ENCODE measurements around the gene LAMB1. TPM values are rescaled to one million over a fixed set of nuclear protein-coding genes. Genes with fewer than 3 reads are reported as not detected.

The LAMB1 gene
- total RNA-seq, 1 donor from 2014 or later: 83.2 TPM

- no peak for ATAC-seq
- intact Hi-C loops (cut with DNase I): no loop called here
Observed at GRCh38 chr7:108026116-108026515, 23.2 kb upstream of the LAMB1 start.

GRCh38 chr7:108024538-108024937, 21.6 kb upstream of the LAMB1 start:
- DNase-seq (ENCODE audit: missing footprints): no peak
- intact Hi-C loops (cut with DNase I): no loop called here
- no peak for ATAC-seq

More at GRCh38 chr7:108026116-108026515, 23.2 kb upstream of the LAMB1 start:
- DNase-seq (ENCODE audit: missing footprints): no peak

GRCh38 chr7:108020585-108020984, 17.6 kb upstream of the LAMB1 start:
- DNase-seq (ENCODE audit: missing footprints) (no peak), ATAC-seq (no peak)
- intact Hi-C loops (cut with DNase I): no loop called here

- intact Hi-C loops (cut with DNase I): loop anchor here (2.0 to 10.0 kb wide), 2 partner anchors 78 to 274 kb away; partner anchors contain the start of gene CBLL1
- ATAC-seq (no peak), DNase-seq (ENCODE audit: missing footprints) (no peak)
Observed at GRCh38 chr7:108018668-108019067, 15.7 kb upstream of the LAMB1 start.

- intact Hi-C loops (cut with DNase I): loop anchor here (2.0 to 10.0 kb wide), 2 partner anchors 77 to 273 kb away; partner anchors contain the start of gene CBLL1
- ATAC-seq (no peak), DNase-seq (ENCODE audit: missing footprints) (no peak)
Observed at GRCh38 chr7:108017776-108018151, 14.8 kb upstream of the LAMB1 start.

- intact Hi-C loops (cut with DNase I): loop anchor here (10.0 kb wide), 1 partner anchor 272 kb away; the partner anchor contains the start of gene CBLL1
Observed at GRCh38 chr7:108016841-108017775, 14.1 kb upstream of the LAMB1 start.

GRCh38 chr7:108015740-108016139, 12.8 kb upstream of the LAMB1 start:
- DNase-seq (ENCODE audit: missing footprints): no peak
- intact Hi-C loops (cut with DNase I): loop anchor here (10.0 kb wide), 1 partner anchor 271 kb away; the partner anchor contains the start of gene CBLL1
- no peak for ATAC-seq

More at GRCh38 chr7:108016841-108017775, 14.1 kb upstream of the LAMB1 start:
- ATAC-seq (peak; percentile 57), DNase-seq (ENCODE audit: missing footprints) (no peak)

- intact Hi-C loops (cut with DNase I): loop anchor here (10.0 kb wide), 1 partner anchor 270 kb away; the partner anchor contains the start of gene CBLL1
- no peak for ATAC-seq
- no peak for DNase-seq (ENCODE audit: missing footprints)
Observed at GRCh38 chr7:108014747-108015682, 12.1 kb upstream of the LAMB1 start.

GRCh38 chr7:108014215-108014614, 11.3 kb upstream of the LAMB1 start:
- no peak for DNase-seq (ENCODE audit: missing footprints)
- ATAC-seq: no peak
- intact Hi-C loops (cut with DNase I): loop anchor here (10.0 kb wide), 1 partner anchor 269 kb away; the partner anchor contains the start of gene CBLL1

GRCh38 chr7:108012499-108013430, 9.8 kb upstream of the LAMB1 start:
- intact Hi-C loops (cut with DNase I): loop anchor here (10.0 kb wide), 1 partner anchor 268 kb away; the partner anchor contains the start of gene CBLL1
- ATAC-seq (peak; percentile 43), DNase-seq (ENCODE audit: missing footprints) (no peak)

- DNase-seq (ENCODE audit: missing footprints): no peak
- ATAC-seq: no peak
- intact Hi-C loops (cut with DNase I): loop anchor here (10.0 kb wide), 1 partner anchor 266 kb away; the partner anchor contains the start of gene CBLL1
Observed at GRCh38 chr7:108010377-108010776, 7.4 kb upstream of the LAMB1 start.

GRCh38 chr7:108009873-108010272, 6.9 kb upstream of the LAMB1 start:
- DNase-seq (ENCODE audit: missing footprints) (no peak), ATAC-seq (no peak)
- intact Hi-C loops (cut with DNase I): loop anchor here (10.0 kb wide), 1 partner anchor 265 kb away; the partner anchor contains the start of gene CBLL1

GRCh38 chr7:108008827-108009226, 5.9 kb upstream of the LAMB1 start:
- intact Hi-C loops (cut with DNase I): no loop called here

GRCh38 chr7:108008240-108008639, 5.3 kb upstream of the LAMB1 start:
- ATAC-seq (no peak), DNase-seq (ENCODE audit: missing footprints) (no peak)
- intact Hi-C loops (cut with DNase I): no loop called here

More at GRCh38 chr7:108008827-108009226, 5.9 kb upstream of the LAMB1 start:
- ATAC-seq (no peak), DNase-seq (ENCODE audit: missing footprints) (no peak)

- intact Hi-C loops (cut with DNase I): no loop called here
- DNase-seq (ENCODE audit: missing footprints) (no peak), ATAC-seq (no peak)
Observed at GRCh38 chr7:108007762-108008161, 4.8 kb upstream of the LAMB1 start.

GRCh38 chr7:108007261-108007660, 4.3 kb upstream of the LAMB1 start:
- ATAC-seq (no peak), DNase-seq (ENCODE audit: missing footprints) (no peak)
- intact Hi-C loops (cut with DNase I): no loop called here
